GM13976 (cell line): ENCODE data around the gene SH3GL1.

Experiments used
- DNase-seq: peaks from one replicate; pipeline ENCODE4 v3.0.0; 2012; ENCODE audit warnings: low spot score
- CTCF ChIP-seq: IDR thresholded peaks from 2 replicates; pipeline ENCODE4 v1.5.1; 2012; ENCODE audit warnings: borderline replicate concordance, mild to moderate bottlenecking; ENCODE audit not compliant: insufficient read depth; ENCODE audit errors: extremely low read depth, missing control alignments, control extremely low read depth
- in situ Hi-C: fragments of 300-500 bp; cut with MboI; formaldehyde crosslinking; loops from one replicate; pipeline ENCODE4 v1.12.0; 2022; ENCODE audit warnings: low sequenced_read_pairs, mixed read lengths, inconsistent platforms; ENCODE audit not compliant: unreplicated experiment

The SH3GL1 gene

GRCh38 chr19:4413588-4413987 lies 13.2 kb upstream of the SH3GL1 start:
- in situ Hi-C loops, result no loop called here
- DNase-seq, result no peak
- TF ChIP-seq CTCF, result no peak

- in situ Hi-C loops, result no loop called here
- no peak for DNase-seq
- no peak for TF ChIP-seq CTCF
Observed at GRCh38 chr19:4409123-4409933, 9.0 kb upstream of the SH3GL1 start.

GRCh38 chr19:4406626-4407025 lies 6.3 kb upstream of the SH3GL1 start:
- in situ Hi-C loops, result no loop called here
- TF ChIP-seq CTCF, result no peak
- no peak for DNase-seq

GRCh38 chr19:4405977-4406376 lies 5.6 kb upstream of the SH3GL1 start:
- no peak for TF ChIP-seq CTCF
- DNase-seq, result no peak
- in situ Hi-C loops, result no loop called here

GRCh38 chr19:4403005-4403761 lies 2.8 kb upstream of the SH3GL1 start:
- in situ Hi-C loops, result no loop called here
- no peak for DNase-seq
- no peak for TF ChIP-seq CTCF

- peak; percentile 100 for DNase-seq
- in situ Hi-C loops, result no loop called here
- no peak for TF ChIP-seq CTCF
Observed at GRCh38 chr19:4402171-4403004, 2.0 kb upstream of the SH3GL1 start, which contains the start of gene CHAF1A. CHAF1A (plus strand) TSS chr19:4402640; CDS start chr19:4402763, 123 bp downstream.
